ENCODE measurements around the gene ANKZF1. TPM values are rescaled to one million over a fixed set of nuclear protein-coding genes. Genes with fewer than 3 reads are reported as not detected.

ANKZF1 gene, protein sequence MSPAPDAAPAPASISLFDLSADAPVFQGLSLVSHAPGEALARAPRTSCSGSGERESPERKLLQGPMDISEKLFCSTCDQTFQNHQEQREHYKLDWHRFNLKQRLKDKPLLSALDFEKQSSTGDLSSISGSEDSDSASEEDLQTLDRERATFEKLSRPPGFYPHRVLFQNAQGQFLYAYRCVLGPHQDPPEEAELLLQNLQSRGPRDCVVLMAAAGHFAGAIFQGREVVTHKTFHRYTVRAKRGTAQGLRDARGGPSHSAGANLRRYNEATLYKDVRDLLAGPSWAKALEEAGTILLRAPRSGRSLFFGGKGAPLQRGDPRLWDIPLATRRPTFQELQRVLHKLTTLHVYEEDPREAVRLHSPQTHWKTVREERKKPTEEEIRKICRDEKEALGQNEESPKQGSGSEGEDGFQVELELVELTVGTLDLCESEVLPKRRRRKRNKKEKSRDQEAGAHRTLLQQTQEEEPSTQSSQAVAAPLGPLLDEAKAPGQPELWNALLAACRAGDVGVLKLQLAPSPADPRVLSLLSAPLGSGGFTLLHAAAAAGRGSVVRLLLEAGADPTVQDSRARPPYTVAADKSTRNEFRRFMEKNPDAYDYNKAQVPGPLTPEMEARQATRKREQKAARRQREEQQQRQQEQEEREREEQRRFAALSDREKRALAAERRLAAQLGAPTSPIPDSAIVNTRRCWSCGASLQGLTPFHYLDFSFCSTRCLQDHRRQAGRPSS
- 23.5 and 27.4 TPM in 2 replicates for total RNA-seq

DNA sequence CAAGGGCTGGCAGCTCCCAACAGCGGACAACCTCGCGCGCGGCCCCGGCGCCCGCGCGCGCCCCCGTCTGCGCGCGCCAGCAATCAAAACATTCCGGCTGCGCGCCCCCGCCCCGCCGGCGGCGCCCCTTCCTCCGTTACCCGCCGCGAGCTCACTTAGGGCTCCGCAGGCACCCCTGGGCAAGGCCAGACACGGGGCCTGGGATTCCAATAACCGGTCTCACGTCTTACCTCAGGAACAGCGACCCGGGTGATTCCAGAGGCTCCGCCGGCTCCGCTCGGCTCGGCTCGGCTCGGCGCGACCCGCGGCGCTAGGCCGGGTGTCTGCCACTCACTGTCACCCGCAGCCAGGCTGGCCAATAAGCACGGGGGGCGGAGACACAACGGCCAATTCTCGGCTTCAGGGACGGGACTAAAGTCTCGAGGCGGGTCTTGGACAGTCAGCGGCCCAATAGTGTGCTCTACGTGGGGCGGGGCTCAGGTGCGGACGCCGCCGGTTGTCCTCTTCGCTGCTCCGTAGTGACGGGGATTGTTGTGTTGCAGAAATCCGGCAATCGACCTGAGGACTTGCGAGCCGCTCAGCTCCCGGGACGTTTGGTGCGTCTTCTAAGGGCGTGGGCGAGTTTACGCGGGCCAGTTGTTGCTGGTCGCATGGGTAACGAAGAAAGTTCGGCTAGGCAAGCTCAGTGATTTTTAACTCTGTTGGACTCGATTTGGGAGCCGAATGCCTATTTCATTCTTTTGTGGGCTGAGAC, at the start of gene ANKZF1, which contains the start of gene ATG9A:
Gene ANKZF1, plus strand, starts transcription at position 502 of the 754 bp plus-strand sequence. CDS start 452 bp downstream, outside the sequence.
Gene ATG9A, minus strand, starts transcription at position 332 of the 754 bp plus-strand sequence. CDS start 1,612 bp downstream, outside the sequence.

DNA sequence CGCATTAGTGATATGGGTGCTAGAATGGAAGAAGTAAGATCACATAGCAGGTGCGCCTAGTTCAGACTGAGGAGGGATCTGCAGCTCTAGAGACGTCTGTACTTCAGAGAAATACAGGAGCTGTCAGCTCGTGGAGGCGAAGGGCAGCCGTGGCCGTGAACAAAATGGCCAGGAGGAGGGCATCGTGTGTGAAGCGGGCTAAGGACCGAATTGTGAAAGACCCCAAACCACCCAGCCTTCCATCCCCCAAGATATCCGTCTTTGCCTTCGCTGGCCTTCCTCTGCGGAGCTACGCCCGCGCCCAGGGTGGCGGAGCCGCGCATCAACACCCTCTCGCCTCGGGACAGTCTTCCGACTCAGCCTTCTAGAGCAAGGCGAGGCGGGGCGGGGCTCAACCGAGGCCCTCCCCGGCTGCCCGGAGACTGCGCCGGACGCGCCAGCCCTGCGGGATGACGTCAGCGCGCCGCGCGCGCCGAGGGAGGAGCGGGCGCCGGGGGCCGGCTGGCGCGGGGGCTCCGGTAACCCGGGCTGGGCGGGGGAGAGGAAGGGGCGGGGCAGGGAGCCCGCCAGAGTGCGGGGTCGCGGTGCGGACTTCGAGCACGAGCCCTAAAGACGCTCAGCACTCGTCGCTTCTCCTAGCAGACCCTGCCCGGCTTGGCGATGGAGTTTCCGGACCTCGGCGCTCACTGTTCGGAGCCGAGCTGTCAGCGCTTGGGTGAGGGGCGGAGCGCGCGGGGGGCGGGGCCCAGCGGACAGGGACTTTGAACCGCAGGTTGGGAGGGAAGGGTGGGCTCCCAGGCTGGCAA, 23.1 kb upstream of the ANKZF1 start, which contains the start of gene ZFAND2B:
Gene ZFAND2B, plus strand, starts transcription at position 455 of the 806 bp plus-strand sequence. Its CDS starts 206 bp downstream, at position 661.

DNA sequence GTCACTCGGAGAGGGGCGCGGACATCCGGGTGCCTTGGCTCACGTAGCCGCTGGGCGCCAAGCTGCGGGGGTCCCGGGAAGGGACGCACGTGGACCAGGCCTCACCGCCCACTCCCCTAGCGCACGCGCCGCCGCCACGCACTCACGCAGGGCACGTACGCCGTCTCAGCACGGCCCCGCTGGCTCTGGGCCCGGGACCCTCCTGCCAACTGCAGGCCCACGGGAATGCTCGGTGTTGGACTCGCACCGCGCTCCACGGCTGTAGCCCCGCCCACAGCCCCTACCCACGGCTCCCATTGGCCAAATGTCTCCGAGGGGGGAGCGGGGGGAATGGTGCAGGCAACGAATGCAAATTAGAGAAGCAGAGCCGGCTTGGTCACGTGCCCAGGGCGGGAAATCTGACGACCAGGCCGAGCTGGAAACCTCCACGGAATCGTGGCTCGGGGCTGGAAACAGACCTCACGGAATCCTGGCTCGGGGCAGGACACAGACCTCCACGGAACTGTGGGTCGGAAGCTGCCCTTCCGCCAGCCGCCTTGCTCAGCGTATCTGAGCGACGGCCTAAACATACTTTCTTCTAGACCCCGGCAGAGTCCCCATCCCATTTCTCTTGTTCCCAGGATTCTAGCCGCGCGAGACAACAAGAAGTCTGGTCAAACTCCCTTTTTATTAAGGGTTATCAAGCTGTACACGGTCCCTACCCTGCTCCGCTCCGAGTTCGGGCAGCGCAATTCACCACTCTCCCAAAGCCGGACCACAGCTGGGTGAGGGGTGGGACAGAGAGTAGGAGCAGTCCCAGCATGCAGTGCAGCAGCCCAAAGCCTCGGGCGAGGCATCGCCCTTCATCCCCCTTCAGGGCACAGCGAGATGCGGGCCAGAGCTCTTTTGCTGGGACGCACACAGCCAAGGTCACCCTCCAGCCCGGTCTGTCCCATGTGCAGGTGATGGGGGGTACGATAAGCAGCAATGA, 10.6 kb upstream of the ANKZF1 start, which contains the start of gene ABCB6:
Gene ABCB6, minus strand, starts transcription at position 227 of the 970 bp plus-strand sequence. CDS start 285 bp downstream, outside the sequence.

DNA sequence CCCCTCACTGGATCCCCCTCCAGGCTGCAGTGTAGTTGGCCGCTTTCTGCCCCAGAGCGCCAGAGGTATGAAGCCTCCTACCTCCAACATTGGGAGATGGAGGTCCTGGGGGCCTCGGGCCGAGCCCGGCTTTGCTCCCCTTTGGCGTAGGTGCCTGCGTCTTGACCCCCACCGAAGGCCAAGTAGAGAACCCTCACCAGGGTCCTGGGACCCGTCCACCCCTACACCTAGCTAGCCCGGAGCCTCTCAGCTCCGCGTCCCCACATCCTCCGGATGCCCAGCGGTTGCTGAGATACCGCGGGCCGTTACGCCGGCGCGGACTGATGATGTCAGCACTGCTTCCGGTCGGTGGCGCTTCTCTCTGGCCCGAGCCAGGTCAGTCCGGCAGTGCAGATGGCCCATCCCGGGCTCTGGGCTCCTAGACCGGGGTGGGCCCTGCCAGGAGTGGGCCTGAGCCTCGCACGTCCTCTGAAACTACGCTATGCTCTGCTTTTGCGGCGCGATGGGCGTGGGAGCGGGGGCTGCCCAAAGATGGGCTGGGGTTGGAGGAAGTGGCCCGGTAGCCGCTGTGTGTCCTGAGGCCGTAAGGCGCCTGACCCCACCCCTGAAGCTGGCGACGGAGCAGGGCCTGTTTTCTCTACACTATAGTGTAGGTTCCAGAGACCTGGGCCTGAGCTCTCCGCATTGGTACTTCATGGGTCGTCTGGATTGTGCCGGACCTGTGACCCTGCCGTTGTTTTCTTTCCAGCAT, 15.7 kb downstream of the ANKZF1 start, which contains the start of the genes GLB1L and STK16:
Gene GLB1L, minus strand, starts transcription at position 297 of the 751 bp plus-strand sequence. CDS start 1,871 bp downstream, outside the sequence.
Gene STK16, plus strand, starts transcription at position 332 of the 751 bp plus-strand sequence. CDS start 521 bp downstream, outside the sequence.

DNA sequence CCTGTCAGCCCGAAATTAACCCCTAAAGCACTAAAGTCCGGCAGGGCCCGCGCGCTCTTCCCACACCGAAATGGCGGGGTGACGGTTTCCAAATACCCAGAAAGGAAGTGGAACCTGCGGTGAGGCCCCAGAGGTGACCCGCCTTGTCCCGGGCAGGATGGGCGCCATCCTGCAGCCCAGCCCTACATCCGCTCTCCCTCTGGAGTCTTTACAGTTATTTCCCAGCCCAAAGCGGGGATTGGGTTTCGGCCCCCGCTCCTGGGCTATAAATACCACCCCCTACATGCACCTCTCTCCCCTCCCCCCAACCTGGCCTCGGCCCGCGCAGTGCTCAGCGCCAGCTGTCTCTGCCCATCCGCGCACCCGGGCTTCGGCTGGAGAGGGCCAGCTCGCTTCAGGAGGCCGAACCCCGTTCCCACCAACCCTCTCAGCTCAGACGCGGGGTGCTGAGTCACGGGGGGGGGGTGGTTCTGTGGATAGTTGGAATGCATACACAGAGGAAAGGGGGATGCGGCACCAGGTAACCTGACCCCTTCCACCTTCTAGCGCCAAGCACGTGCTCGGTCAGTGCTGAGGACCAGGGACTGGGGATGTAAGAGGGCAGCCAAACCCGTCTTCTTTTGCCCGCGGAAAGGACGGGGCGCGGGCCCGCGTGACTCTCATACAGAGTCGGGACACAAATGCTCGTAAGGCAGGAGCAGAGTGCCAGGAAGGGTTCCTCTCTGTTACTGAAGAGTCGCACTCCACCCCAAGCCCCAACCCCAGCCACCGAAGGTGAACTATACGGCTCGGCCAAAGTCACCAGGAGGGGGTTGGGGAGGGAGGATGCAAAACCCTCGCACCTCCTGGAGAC, 23.5 kb downstream of the ANKZF1 start, which contains the start of gene TUBA4B:
Gene TUBA4B, plus strand, starts transcription at position 344 of the 853 bp plus-strand sequence. Its CDS starts 165 bp downstream, at position 509.

DNA sequence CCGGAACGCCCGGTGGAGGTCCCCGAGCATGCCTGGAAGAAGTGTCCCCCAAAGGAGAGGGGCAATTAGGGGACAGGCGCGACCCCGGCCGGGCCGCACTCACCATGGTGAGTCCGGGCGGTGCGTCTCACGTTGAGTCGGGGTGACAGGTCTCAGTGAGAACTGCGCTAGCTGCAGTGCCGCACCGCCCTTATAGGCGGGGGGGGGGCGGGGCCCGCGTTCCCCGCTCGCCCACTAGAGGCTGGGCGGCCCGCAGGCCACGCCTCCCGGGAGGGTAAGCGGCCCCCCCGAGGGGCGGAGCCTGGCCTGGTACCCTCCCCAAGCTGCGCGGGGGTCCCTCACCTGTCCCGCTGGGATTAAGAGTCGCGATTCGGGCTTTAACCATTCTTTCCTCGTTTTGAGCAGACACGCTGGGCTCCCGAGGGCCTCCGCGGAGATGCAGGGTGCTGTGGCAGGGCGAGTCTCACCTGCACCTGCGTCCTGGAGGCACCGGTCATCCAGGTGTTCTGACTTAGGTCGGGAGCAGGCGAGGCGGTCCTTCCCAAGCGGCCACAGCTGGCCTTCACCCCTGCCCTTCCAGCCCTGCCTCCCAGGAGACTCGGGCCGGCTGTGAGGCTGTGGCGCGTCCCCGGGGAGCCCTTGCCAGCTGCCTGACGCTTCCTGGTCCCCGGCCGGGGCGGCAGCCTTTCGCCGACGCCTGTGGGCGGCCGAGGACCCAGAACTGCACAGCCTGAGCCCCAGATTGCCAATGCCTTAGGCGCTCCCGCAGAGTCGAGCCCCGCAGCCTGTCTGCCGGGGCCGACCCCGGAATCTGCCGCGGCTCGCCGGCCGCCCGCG, 24.4 kb downstream of the ANKZF1 start, which contains the start of gene TUBA4A:
Gene TUBA4A, minus strand, starts transcription at position 166 of the 837 bp plus-strand sequence. Its CDS starts 60 bp downstream, at position 106.

DNA sequence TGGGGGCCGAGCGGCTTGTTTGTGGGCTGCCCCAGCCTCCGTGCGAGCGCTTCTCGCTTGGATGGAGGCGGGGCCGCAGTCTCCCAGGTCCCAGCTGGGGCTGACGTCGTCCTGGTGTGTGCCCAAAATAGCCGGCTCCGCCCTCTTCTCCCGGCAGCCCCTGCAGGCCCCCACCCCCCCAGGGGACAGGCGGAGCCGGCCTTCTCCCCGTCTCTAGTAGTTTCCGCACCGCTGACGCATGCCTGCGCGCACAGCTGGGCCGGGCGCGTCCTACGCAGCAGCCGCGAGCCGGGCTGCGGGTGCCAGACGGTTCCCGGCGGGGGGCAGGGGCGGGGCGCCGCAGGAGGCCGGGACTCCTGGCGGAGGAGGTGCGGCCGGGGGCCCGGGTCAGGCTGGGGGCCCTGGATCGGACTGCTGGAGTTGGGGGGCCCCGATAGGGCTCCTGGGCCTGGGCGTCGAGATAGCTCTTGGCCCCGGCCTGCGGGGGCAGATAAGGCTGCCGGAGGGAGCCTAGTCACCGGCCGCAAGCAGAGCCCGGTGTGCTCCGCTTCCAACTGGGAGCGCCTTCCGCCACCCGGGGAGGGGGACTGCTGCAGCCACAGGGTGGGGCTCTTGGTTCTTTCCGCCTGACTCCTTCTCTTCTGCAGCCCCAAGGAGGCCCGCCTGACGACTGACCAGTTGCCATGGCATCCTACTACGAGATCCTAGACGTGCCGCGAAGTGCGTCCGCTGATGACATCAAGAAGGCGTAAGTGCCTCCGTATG, 49.7 kb downstream of the ANKZF1 start, which contains the start of gene DNAJB2:
Gene DNAJB2, plus strand, starts transcription at position 216 of the 765 bp plus-strand sequence. Its CDS starts 468 bp downstream, at position 684.

Other genes starting within 250 kb of the ANKZF1 start
- not detected in 2 replicates for gene FEV, start 244.6 kb upstream of the ANKZF1 start, total RNA-seq
- not detected in 2 replicates for gene CRYBA2, start 236.4 kb upstream of the ANKZF1 start, total RNA-seq
- gene CFAP65, start 188.3 kb upstream of the ANKZF1 start, total RNA-seq, result not detected in 2 replicates
- gene IHH, start 168.9 kb upstream of the ANKZF1 start, total RNA-seq, result not detected in 2 replicates
- gene NHEJ1, start 69.0 kb upstream of the ANKZF1 start, total RNA-seq, result 7.3 and 12.3 TPM in 2 replicates
- 0.11 and 0.39 TPM in 2 replicates for gene SLC23A3, start 59.8 kb upstream of the ANKZF1 start, total RNA-seq
- gene CNPPD1, start 52.9 kb upstream of the ANKZF1 start, total RNA-seq, result 40.1 and 43.7 TPM in 2 replicates
- gene RETREG2, start 51.5 kb upstream of the ANKZF1 start, total RNA-seq, result 44.2 and 46.0 TPM in 2 replicates
- 38.2 and 42.1 TPM in 2 replicates for gene ZFAND2B, start 23.0 kb upstream of the ANKZF1 start, total RNA-seq
- 9.5 and 15.1 TPM in 2 replicates for gene ABCB6, start 10.8 kb upstream of the ANKZF1 start, total RNA-seq
- gene ATG9A, start 170 bp upstream of the ANKZF1 start, total RNA-seq, result 36.9 and 40.2 TPM in 2 replicates
- 8.0 and 10.2 TPM in 2 replicates for gene GLB1L, start 15.6 kb downstream of the ANKZF1 start, total RNA-seq
- gene STK16, start 15.7 kb downstream of the ANKZF1 start, total RNA-seq, result 13.7 and 38.1 TPM in 2 replicates
- not detected in 2 replicates for gene TUBA4B, start 23.4 kb downstream of the ANKZF1 start, total RNA-seq
- 253 and 330 TPM in 2 replicates for gene TUBA4A, start 24.1 kb downstream of the ANKZF1 start, total RNA-seq
- gene DNAJB2, start 49.6 kb downstream of the ANKZF1 start, total RNA-seq, result 21.4 and 25.8 TPM in 2 replicates
- gene PTPRN, start 79.6 kb downstream of the ANKZF1 start, total RNA-seq, result 0.08 TPM in 1 of 2 replicates, not detected in the other
- not detected in 2 replicates for gene RESP18, start 102.9 kb downstream of the ANKZF1 start, total RNA-seq
- gene DNPEP, start 158.1 kb downstream of the ANKZF1 start, total RNA-seq, result 46.6 and 51.1 TPM in 2 replicates
- not detected in 2 replicates for gene DES, start 188.6 kb downstream of the ANKZF1 start, total RNA-seq
- gene SPEG, start 205.0 kb downstream of the ANKZF1 start, total RNA-seq, result 13.8 and 30.5 TPM in 2 replicates